HFF-Myc (cell line): ENCODE results near the gene UPK3BL2.
"Not testable (repeated sequence)": the region's sequence is repeated elsewhere in the genome, so short reads cannot be mapped to it uniquely, and the experiment has no call there.

Source experiments
- DNase-seq: peaks from one replicate; pipeline ENCODE4 v3.0.0-alpha.2; 2011; ENCODE audit warnings: low read depth; ENCODE audit errors: extremely low read depth
- H3K4me3 ChIP-seq: replicated peaks from 2 replicates; pipeline ENCODE4 v1.5.1; 2011; ENCODE audit warnings: low read depth, mild to moderate bottlenecking, control low read depth, low read length

Gene UPK3BL2

GRCh38 chr7:102542083-102542482 is 1.4 kb downstream of the UPK3BL2 start:
- not testable (repeated sequence) for DNase-seq, H3K4me3 ChIP-seq

GRCh38 chr7:102540604-102541003 is 2.9 kb downstream of the UPK3BL2 start:
- DNase-seq, H3K4me3 ChIP-seq: not testable (repeated sequence)

GRCh38 chr7:102535062-102535615 is 8.4 kb downstream of the UPK3BL2 start:
- not testable (repeated sequence) for H3K4me3 ChIP-seq, DNase-seq

GRCh38 chr7:102532127-102532526 is 11.4 kb downstream of the UPK3BL2 start:
- DNase-seq, H3K4me3 ChIP-seq: not testable (repeated sequence)

- DNase-seq, result not testable (repeated sequence)
Observed at GRCh38 chr7:102531583-102531982, 11.9 kb downstream of the UPK3BL2 start.

GRCh38 chr7:102527822-102528793 is 15.4 kb downstream of the UPK3BL2 start:
- DNase-seq, H3K4me3 ChIP-seq: not testable (repeated sequence)

More at GRCh38 chr7:102531583-102531982, 11.9 kb downstream of the UPK3BL2 start:
- H3K4me3 ChIP-seq, result not testable (repeated sequence)

GRCh38 chr7:102527182-102527581 is 16.3 kb downstream of the UPK3BL2 start:
- not testable (repeated sequence) for DNase-seq, H3K4me3 ChIP-seq

GRCh38 chr7:102524803-102525202 is 18.7 kb downstream of the UPK3BL2 start:
- not testable (repeated sequence) for H3K4me3 ChIP-seq, DNase-seq

GRCh38 chr7:102520797-102521196 is 22.7 kb downstream of the UPK3BL2 start:
- DNase-seq, H3K4me3 ChIP-seq: not testable (repeated sequence)

GRCh38 chr7:102517550-102518147 is 25.8 kb downstream of the UPK3BL2 start, which contains the start of gene RASA4B:
Gene RASA4B, minus strand, starts transcription at chr7:102517777. Its CDS starts 67 bp downstream, at chr7:102517710.
- not testable (repeated sequence) for DNase-seq, H3K4me3 ChIP-seq

GRCh38 chr7:102516951-102517350 is 26.5 kb downstream of the UPK3BL2 start:
- not testable (repeated sequence) for H3K4me3 ChIP-seq, DNase-seq

GRCh38 chr7:102515889-102516288 is 27.6 kb downstream of the UPK3BL2 start:
- H3K4me3 ChIP-seq, result not testable (repeated sequence)

GRCh38 chr7:102514881-102515721 is 28.4 kb downstream of the UPK3BL2 start:
- DNase-seq, H3K4me3 ChIP-seq: not testable (repeated sequence)

More at GRCh38 chr7:102515889-102516288, 27.6 kb downstream of the UPK3BL2 start:
- DNase-seq, result not testable (repeated sequence)

GRCh38 chr7:102512642-102513221 is 30.8 kb downstream of the UPK3BL2 start:
- peak; percentile 69 for DNase-seq

GRCh38 chr7:102511860-102512522 is 31.5 kb downstream of the UPK3BL2 start:
- H3K4me3 ChIP-seq, DNase-seq: not testable (repeated sequence)

More at GRCh38 chr7:102512642-102513221, 30.8 kb downstream of the UPK3BL2 start:
- H3K4me3 ChIP-seq, result not testable (repeated sequence)

GRCh38 chr7:102510575-102510974 is 32.9 kb downstream of the UPK3BL2 start:
- DNase-seq, H3K4me3 ChIP-seq: not testable (repeated sequence)
